Glutamatergic neuron (in vitro differentiated cells): ENCODE data around the gene ADAM8. TPM values are rescaled to one million over a fixed set of nuclear protein-coding genes. Genes with fewer than 3 reads are reported as not detected.

Source experiments
- DNase-seq: peaks from one replicate; pipeline ENCODE4 v3.0.0; 2022
- H3K27ac Mint-ChIP-seq: one replicate; pipeline ENCODE4 v1.8.0; 2020; ENCODE audit warnings: mild to moderate bottlenecking, mixed read lengths, inconsistent platforms; ENCODE audit not compliant: unreplicated experiment
- H3K27me3 Mint-ChIP-seq: one replicate; pipeline ENCODE4 v1.8.0; 2020; ENCODE audit warnings: mild to moderate bottlenecking, moderate library complexity, mixed read lengths, inconsistent platforms; ENCODE audit not compliant: unreplicated experiment
- H3K36me3 Mint-ChIP-seq: one replicate; pipeline ENCODE4 v1.8.0; 2020; ENCODE audit warnings: mild to moderate bottlenecking, mixed read lengths, inconsistent platforms; ENCODE audit not compliant: unreplicated experiment
- H3K4me1 Mint-ChIP-seq: one replicate; pipeline ENCODE4 v1.8.0; 2020; ENCODE audit warnings: mild to moderate bottlenecking, low read depth, mixed read lengths, inconsistent platforms; ENCODE audit not compliant: unreplicated experiment
- H3K4me3 Mint-ChIP-seq: one replicate; pipeline ENCODE4 v1.8.0; 2020; ENCODE audit warnings: mild to moderate bottlenecking, mixed read lengths, inconsistent platforms; ENCODE audit not compliant: unreplicated experiment
- H3K9me3 Mint-ChIP-seq: one replicate; pipeline ENCODE4 v1.8.0; 2020; ENCODE audit warnings: mild to moderate bottlenecking, moderate library complexity, mixed read lengths, inconsistent platforms; ENCODE audit not compliant: unreplicated experiment
- CTCF ChIP-seq: fragments of 200-600 bp; sonication (generic); IDR thresholded peaks from one replicate; pipeline ENCODE4 v1.5.0; 2021; ENCODE audit not compliant: partially characterized antibody, unreplicated experiment
- total RNA-seq: library from RNA; stranded (reverse); fragmentation: NEBNext Ultra II Directional; extraction: Animal tissue kit (Norgen Biotek cat#: 25700); gene quantifications from one replicate; pipeline ENCODE4 v1.2.1, GENCODE V29; 2021; ENCODE audit not compliant: unreplicated experiment

The ADAM8 gene
- total RNA-seq, 1 donor from 2014 or later: 5.4 TPM

GRCh38 chr10:133306097-133306476, 29.4 kb upstream of the ADAM8 start:
- Mint-ChIP-seq H3K36me3 (no peaks in the 10 kb centered on the region), H3K27me3 (peaks cover 14% of the 10 kb centered on the region), H3K4me3 (no peak overlapping the region), H3K9me3 (peaks cover 8% of the 10 kb centered on the region), H3K4me1 (peaks cover 3% of the 10 kb centered on the region), H3K27ac (no peak overlapping the region)
- TF ChIP-seq CTCF: no peak
- no peak for DNase-seq

GRCh38 chr10:133303206-133303605, 26.5 kb upstream of the ADAM8 start:
- H3K4me1 Mint-ChIP-seq: peaks cover 3% of the 10 kb centered on the region
- no peak for TF ChIP-seq CTCF
- H3K27ac Mint-ChIP-seq: no peak overlapping the region
- H3K27me3 Mint-ChIP-seq: peaks cover 10% of the 10 kb centered on the region
- H3K4me3 Mint-ChIP-seq: no peak overlapping the region
- peaks cover 4% of the 10 kb centered on the region for H3K36me3 Mint-ChIP-seq
- no peak for DNase-seq
- peaks cover 5% of the 10 kb centered on the region for H3K9me3 Mint-ChIP-seq

GRCh38 chr10:133302230-133302629, 25.6 kb upstream of the ADAM8 start:
- H3K4me3 Mint-ChIP-seq: no peak overlapping the region
- no peak for DNase-seq

GRCh38 chr10:133299738-133300137, 23.1 kb upstream of the ADAM8 start:
- Mint-ChIP-seq H3K4me3 (no peak overlapping the region), H3K36me3 (peaks cover 4% of the 10 kb centered on the region), H3K4me1 (no peaks in the 10 kb centered on the region), H3K27me3 (peaks cover 2% of the 10 kb centered on the region), H3K9me3 (peaks cover 3% of the 10 kb centered on the region), H3K27ac (no peak overlapping the region)
- TF ChIP-seq CTCF: no peak
- DNase-seq: no peak

More at GRCh38 chr10:133302230-133302629, 25.6 kb upstream of the ADAM8 start:
- peaks cover 5% of the 10 kb centered on the region for H3K9me3 Mint-ChIP-seq
- H3K27ac Mint-ChIP-seq: no peak overlapping the region
- H3K4me1 Mint-ChIP-seq: no peaks in the 10 kb centered on the region
- H3K36me3 Mint-ChIP-seq: peaks cover 4% of the 10 kb centered on the region
- H3K27me3 Mint-ChIP-seq: peaks cover 4% of the 10 kb centered on the region
- no peak for TF ChIP-seq CTCF

- Mint-ChIP-seq H3K4me1 (no peaks in the 10 kb centered on the region), H3K9me3 (peaks cover 3% of the 10 kb centered on the region), H3K27ac (no peak overlapping the region), H3K4me3 (no peak overlapping the region), H3K36me3 (peaks cover 4% of the 10 kb centered on the region), H3K27me3 (peaks cover 2% of the 10 kb centered on the region)
- no peak for DNase-seq
- TF ChIP-seq CTCF: no peak
These were observed 22.6 kb upstream of the ADAM8 start for GRCh38 chr10:133299224-133299623.
